GM19463 (cell line): ENCODE measurements around the gene IL15RA.
"Not testable (repeated sequence)": the region's sequence is repeated elsewhere in the genome, so short reads cannot be mapped to it uniquely, and the experiment has no call there.

Experiments used
- ATAC-seq: cut with Tn5 transposase; IDR thresholded peaks from one replicate; pipeline ENCODE4 v1.9.1; 2021; ENCODE audit warnings: mild to moderate bottlenecking, moderate library complexity; ENCODE audit not compliant: unreplicated experiment

The IL15RA gene

DNA sequence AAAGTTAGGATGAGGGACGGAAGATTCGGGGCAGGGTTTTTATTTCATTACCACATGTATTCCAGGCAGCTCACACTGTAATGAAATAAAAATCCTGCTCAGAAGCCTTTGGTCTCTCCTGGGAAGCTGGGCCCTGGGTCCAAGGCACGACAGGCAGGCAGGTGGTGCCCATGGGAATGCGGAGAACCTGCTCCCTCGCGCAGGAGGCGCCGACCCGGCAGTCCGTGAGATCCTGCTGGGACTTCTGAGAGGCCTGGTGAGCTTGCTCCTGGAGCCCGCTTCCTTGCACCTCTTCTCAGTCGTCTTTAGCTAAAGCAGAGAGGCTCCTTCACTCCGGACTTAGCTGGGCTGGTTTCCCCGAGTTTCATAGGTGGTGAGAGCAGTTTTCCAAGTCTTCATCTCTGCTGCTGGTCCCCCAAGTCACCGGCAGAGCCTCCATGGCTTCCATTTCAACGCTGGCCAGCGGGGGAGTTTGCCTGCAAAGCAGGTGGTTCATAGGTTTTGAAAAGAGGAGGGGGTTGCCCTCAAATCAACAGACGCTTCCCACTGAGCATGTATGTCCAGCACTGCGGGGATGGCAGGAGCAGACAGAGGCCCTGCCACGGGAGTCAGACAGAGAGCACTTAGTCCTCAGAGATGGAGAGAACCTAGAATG is 24.5 kb downstream of the IL15RA start:
- ATAC-seq: no peak

GRCh38 chr10:5951721-5952407 is 25.5 kb downstream of the IL15RA start:
- no peak for ATAC-seq

GRCh38 chr10:5951167-5951711 is 26.1 kb downstream of the IL15RA start:
- ATAC-seq: no peak

GRCh38 chr10:5949009-5949759 is 28.2 kb downstream of the IL15RA start:
- no peak for ATAC-seq

DNA sequence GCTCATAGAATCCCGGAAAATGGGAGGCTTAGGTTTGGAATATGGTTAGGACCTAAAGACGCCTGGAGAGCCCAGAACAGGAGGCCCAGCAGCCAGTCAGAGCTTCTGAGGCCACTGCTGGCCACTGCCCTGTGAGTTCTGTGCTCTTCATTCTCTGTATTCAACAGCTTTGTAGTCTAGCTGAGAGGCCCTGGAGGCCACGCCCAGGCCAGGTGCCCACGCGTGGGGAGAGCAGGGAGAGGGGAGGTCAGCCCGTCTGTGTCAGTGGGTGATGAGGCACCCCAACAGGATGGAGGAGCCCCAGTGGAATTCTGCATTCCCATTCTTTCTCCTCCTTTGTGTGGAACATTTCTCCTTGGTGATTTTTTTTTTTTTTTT is 29.1 kb downstream of the IL15RA start:
- no peak for ATAC-seq

- ATAC-seq: no peak
These were observed 29.7 kb downstream of the IL15RA start for GRCh38 chr10:5947471-5948207.

GRCh38 chr10:5946786-5947185 is 30.6 kb downstream of the IL15RA start:
- ATAC-seq: no peak

DNA sequence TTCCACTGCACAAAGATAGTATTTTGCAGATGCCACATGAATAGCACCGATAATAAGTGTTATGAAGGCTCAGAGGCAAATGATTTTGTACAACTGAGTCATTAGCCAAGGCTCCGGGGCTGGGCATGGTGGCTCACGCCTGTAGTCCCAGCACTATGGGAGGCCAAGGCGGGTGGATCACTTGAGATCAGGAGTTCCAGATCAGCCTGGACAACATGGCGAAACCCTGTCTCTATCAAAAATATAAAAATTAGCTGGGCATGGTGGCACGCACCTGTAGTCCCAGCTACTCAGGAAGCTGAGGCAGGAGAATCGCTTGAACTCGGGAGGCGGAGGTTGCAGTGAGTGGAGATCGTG is 30.9 kb downstream of the IL15RA start:
- not testable (repeated sequence) for ATAC-seq

DNA sequence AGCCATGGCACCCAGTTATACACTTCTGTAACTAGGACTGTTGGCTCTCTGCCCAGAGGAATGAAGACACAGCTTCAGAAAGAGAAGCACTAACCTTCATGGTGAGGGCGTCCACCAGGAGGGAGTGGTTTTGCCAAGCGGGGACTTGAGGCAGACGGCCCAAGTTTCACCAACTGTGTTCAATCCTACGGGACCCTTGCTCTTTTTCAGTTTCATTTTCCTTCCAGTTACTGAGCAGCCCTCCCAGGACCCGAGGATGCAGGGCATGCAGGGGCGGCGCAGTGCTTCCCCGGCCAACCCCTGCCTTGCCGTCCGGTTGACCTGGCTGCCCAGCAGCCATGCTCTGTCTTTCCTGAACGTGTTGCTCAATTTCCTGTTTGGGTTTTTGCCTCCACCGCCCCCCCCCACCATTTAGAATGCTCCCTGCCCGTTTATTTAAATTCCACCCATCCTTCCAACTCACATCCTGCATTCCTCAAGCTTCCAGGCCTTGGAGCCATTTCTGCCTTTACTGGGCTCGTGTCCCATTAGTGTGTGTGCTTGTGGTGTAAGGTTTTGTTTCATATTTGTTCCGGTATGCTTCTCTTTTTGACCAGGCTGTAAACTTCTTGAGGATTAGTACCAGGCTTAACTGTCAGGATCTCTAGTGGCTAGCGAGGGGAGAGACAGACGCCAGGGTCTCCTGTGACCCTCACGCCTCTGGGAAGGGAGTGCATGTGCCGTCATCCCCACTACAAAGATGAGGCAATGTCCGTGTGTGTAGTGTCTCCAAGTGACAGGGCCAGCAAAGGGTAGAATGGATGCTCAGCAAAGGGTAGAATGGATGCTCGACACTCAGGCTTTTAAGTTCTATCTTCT is 31.6 kb downstream of the IL15RA start:
- no peak for ATAC-seq

DNA sequence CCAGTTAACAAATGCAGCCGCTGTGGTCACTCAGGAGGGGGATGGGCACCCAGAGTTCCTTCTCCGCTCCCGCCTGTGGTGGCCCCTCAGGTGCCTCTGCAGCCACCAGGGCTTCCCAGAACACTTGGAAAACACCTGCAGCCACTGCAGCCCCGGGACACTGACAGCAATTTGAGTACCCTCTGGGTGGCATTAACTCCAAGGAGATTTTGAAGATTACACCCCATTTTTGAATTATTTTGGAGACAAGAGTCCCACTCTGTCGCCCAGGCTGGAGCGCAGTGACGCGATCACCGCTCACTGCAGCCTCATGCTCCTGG is 32.2 kb downstream of the IL15RA start:
- no peak for ATAC-seq

GRCh38 chr10:5944389-5945189 is 32.8 kb downstream of the IL15RA start:
- ATAC-seq: no peak

GRCh38 chr10:5943536-5943935 is 33.8 kb downstream of the IL15RA start:
- no peak for ATAC-seq

DNA sequence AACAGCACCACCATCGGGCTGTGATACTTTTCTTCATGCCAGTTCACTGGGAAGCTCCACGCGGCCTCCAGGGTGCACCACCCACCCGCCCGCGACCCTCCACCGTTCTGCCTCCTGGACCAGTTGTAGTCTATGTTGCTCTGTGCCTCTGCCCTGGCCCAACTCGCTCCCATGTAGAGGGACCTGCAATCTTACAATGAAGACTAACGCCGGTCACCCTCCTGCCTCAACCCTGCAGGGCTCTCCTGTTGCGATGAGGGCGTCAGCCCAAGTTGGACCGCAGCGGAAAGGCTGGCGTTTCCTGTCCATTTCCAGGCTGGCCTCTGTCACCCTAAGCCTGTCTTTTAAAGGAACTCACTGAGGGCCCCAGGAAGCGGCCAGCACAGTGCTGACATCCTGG is 34.9 kb downstream of the IL15RA start:
- ATAC-seq: no peak

- no peak for ATAC-seq
These were observed 35.3 kb downstream of the IL15RA start for GRCh38 chr10:5942001-5942400.

GRCh38 chr10:5941579-5941978 is 35.8 kb downstream of the IL15RA start:
- no peak for ATAC-seq

DNA sequence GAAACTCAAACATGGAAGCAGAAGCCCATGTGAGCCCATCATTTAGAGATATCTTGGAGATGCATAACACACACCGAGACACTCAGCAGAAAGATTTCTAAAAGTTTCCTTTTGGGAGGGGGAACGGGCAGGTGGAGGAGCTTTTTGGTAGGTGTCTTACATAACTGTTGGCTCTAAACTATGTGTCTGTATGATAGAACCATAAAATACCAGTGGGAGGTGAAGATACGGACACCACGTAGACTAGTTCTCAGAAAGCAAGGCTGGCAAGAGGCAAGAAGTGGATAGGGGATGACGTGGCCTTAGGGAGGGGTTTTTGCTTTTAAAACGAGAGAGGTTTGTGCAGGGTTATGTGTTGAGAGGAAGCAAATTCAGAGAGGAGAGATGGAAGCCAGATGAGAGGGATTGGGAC is 36.5 kb downstream of the IL15RA start:
- no peak for ATAC-seq

DNA sequence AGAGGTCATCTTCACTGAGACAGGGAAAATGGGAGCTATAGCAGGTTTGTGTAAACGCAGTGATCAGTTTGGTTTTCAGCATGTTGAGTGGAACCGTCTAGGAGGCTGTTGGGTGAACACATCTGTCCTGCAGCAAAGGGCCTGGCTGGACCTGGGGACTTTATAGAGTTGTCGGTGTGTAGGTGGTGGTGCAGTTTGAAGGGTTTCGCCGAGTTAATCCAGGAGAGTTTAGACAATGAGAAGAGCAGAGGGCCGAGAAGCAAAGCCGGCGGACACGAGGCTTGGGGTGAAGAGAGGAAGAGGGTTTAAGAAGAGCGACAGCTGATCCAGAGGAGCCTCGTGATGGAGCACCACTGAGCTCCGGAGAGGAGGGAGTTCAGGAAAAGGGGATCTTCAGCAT is 39.1 kb downstream of the IL15RA start:
- ATAC-seq: no peak

DNA sequence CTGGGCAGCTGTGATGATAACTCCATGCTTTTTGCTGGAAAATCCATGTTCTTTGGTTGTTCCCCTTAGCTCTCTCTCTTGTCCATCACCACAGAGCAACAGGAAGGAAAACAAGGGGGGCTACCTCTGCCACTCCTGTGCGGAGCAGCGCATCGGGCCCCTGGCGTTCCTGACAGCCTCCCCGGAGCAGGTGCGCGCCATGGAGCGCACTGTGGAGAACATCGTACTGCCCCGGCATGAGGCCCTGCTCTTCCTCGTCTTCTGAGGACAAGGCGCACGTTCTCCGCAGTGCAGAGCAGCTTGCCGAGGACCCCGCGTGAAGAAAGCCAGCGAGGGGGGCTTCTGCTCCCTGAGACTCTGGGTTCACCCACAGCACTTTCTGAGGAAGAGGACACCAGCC is 40.3 kb downstream of the IL15RA start:
- no peak for ATAC-seq

- ATAC-seq: no peak
These were observed 41.7 kb downstream of the IL15RA start for GRCh38 chr10:5935628-5936027.
